Measurements from ENCODE around the gene IQCC. TPM values are rescaled to one million over a fixed set of nuclear protein-coding genes. Genes with fewer than 3 reads are reported as not detected.

The IQCC gene
- total RNA-seq, 1 experiment from 2014 or later = 2.9 TPM

GRCh38 chr1:32223683-32224082 lies 18.2 kb downstream of the IQCC start:
- DNase-seq (ENCODE audit: low read depth) = no peak

GRCh38 chr1:32224285-32224684 lies 18.8 kb downstream of the IQCC start:
- no peak for DNase-seq (ENCODE audit: low read depth)

- DNase-seq (ENCODE audit: low read depth) = no peak
These were observed 23.3 kb downstream of the IQCC start for GRCh38 chr1:32228771-32229170.

DNA sequence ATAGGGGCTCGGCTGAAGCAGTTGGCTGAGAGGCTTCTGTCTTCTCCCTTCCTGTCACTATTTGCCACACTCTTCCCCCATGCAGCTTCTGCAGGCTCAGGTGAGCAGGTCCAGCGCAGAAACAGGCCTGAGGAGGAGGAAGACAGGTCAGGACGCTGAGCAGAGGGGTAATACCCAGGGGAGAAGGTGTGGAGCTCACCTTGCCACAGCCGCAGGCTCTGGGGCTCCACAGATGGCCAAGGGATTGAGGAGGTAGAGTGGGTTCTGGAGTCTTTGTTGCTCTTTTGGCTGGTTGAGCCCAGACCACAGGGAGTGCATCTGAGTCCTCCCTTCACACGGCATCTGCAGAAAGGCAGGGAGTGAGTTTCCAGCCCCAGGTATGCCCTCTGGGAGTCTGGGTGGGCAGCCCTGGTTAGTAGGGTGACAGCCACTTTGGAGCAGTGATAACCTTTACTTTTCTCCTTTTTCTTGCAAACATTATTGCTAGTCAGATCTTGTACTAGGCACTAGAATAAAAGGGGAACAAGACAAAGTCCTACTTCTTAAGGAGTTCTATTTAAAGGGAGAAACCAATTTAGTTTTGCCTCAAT lies 26.5 kb downstream of the IQCC start:
- DNase-seq (ENCODE audit: low read depth) = no peak

DNA sequence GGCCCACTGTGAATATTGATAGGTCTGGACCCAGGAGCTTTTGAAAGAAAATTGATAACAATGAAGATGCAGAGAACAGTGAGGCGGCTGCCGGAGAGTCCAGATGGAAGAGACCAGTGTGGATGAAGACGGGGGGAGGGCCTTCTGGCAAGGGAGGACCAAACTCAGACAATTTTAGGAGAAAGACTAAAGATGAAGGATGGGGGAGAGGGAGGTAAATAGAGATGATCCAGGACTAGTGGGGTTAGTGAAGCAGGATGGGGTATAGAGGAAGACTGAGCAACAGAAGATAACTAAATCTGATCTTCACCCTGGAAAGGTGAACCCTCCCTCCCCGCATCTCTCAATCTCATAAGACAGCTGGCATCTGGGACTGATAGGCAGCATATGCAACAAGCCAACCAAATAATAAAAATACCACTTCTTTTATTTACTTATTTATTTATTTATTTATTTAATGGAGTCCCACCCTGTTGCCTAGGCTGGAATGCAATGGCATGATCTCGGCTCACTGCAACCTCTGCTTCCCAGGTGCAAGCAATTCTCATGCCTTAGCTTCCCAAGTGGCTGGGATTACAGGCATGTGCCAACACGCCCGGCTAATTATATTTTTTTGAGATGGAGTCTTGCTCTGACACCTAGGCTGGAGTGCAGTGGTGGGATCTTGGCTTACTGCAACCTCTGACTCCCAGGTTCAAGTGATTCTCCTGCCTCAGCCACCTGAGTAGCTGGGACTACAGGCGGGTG lies 27.3 kb downstream of the IQCC start:
- DNase-seq (ENCODE audit: low read depth) = no peak

DNA sequence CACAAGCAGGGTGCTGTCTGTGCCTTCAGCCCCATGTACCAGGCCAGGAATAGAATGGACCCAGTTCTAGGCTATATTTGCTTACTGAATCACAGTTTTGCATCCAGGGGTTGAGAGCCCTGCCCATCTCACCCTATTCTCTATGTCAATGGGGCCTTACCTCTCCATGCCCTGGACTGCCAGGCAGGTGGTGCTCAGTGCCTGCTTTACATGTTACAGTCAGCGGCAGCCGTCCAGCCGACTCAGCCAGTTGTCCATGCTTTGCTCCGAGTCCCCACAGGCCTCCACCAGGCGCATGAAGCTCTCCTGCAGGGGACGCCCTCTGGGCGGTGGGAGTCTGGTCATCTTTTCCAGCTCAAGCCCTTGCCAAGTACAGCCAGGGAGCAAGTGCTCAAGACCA lies 29.3 kb downstream of the IQCC start:
- no peak for DNase-seq (ENCODE audit: low read depth)

- no peak for DNase-seq (ENCODE audit: low read depth)
These were observed 33.9 kb downstream of the IQCC start for GRCh38 chr1:32239337-32239736.

DNA sequence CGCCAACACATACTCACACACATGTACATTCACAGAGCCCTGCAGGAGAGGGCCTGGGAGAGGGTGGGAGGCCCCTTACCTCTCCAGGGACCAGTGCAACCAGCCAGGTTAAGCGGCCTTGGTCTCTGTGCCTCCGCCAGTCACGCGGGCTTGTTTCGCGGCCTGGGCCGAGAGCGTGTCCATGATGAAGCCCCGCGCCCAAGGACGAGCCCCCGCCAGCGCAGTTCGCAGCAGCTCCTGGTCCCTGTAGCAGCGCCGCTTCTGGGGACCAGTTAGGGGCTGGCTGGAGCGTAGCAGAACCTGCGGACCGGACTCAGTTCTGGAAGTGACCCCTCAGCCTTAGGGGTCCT lies 34.3 kb downstream of the IQCC start:
- no peak for DNase-seq (ENCODE audit: low read depth)

DNA sequence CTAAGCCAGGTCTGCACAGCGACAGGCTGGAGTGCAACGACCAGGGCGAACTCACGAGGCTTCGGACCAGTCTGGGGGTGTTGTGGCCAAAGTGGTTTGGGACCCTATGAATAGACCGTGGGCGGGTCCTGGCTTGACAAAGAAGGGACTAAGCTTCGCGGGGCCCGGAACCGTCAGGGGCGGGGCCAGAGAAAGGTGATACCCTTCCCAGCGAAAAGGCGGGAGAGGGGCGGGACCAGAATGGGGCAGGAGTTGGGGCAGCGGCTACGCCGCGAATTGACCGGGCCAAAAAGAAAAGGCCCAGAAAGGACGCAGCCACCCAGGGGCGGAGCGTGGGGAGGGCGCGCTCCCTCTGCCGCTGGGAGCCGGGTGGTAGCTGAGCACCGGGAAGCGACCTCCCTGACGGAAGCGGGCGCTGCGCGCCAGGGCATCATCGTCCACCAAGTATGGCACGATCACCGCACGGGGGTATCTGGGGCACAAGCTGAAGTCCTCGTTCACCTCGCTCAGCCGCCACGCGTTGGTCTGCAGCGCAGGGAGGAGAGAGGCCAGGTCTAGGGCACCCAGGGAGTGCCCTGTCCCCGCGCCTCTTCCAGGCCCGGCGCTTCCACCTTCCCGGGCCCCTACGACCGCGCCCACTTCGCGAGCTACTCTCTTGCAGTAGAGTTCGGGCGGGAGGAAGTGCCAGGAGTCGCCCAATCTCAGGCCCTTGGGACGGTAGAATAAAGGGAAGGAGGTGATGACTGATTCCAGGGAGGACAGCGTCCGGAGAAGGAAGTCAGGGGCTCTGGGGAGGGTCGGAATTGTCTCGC lies 34.9 kb downstream of the IQCC start:
- peak; percentile 71 for DNase-seq (ENCODE audit: low read depth)

GRCh38 chr1:32241001-32241763 lies 35.7 kb downstream of the IQCC start:
- DNase-seq (ENCODE audit: low read depth) = peak; percentile 68

DNA sequence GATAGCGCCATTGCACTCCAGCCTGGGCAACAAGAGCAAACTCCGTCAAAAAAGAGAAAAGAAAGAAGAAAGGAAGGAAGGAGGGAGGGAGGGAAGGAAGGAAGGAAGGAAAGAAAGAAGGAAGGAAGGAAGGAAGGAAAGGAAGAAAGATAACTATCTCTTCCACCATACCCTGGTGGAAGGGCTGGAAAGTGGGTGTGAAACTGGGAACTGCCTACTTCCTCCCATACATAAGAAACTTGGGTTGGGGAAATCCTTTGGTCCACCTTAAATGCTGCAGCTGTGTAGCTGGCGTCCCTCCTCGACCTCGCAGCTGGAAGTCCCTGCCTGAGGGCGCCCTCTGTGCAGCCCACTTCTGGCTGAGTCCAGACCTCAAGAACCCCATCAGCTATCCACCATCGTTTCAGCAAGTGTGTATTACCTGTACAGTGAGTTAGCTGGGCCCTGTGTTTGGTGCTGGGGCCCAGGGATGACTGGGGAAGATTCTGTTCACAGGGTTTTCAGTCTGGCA lies 36.9 kb downstream of the IQCC start:
- peak; percentile 69 for DNase-seq (ENCODE audit: low read depth)

DNA sequence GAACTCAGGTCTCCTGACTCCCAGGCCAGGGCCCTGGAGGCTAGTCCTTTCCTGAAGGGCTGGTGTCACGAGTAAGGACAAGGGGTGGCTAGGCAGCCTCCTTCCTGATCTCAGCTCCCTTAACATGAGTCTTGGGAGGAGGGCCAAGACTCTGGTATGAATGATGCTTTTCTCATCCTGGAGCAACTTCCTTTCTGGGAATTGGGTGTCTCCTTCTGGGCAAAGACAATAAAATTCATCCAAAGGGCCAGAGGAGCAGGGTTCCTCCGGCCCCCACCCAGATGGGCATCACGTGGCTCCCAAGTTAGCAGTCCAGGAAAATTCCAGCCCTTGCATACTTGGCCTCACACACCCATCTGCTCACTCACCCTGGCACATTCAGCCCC lies 41.4 kb downstream of the IQCC start, which contains the start of gene FAM167B:
Gene FAM167B, plus strand, starts transcription at position 335 of the 386 bp plus-strand sequence. CDS start 200 bp downstream, outside the sequence.
- peak; percentile 61 for DNase-seq (ENCODE audit: low read depth)

GRCh38 chr1:32247452-32247851 lies 42.0 kb downstream of the IQCC start:
- no peak for DNase-seq (ENCODE audit: low read depth)

DNA sequence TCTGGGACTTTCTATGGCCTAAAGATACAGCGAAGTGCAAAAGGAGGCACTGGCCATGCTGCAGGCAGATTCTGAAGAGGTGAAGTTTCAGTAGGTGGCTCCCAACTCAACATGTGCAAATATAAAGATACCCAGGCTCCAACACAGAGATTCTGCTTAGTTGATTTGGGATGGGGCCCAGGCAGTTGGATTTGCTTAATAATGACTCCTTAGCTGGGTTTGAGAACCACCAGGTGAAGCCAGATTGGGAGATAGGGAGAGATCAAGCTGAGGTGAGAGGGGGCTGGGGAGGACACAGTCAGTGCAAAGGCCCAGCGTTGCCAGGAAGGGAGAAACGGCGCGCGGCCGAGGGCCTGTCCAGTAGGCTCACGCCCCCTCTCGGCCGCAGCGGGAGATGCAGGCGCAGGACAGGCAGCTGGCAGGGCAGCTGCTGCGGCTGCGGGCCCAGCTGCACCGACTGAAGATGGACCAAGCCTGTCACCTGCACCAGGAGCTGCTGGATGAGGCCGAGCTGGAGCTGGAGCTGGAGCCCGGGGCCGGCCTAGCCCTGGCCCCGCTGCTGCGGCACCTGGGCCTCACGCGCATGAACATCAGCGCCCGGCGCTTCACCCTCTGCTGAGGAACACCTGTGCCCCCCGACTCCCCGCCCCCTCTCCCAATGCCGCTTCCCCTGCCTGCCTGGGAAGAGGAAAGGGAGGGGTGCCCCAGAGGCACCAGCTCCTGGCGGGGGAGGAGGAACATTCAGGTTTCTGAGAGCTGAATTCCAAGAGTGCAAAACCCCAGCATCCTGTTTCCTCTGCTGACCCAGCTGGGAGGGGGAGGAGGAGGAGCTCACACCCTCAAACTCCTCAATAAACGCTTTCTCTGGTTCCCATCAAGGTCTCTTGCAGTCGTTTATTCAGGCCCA lies 42.8 kb downstream of the IQCC start:
- peak; percentile 63 for DNase-seq (ENCODE audit: low read depth)

DNA sequence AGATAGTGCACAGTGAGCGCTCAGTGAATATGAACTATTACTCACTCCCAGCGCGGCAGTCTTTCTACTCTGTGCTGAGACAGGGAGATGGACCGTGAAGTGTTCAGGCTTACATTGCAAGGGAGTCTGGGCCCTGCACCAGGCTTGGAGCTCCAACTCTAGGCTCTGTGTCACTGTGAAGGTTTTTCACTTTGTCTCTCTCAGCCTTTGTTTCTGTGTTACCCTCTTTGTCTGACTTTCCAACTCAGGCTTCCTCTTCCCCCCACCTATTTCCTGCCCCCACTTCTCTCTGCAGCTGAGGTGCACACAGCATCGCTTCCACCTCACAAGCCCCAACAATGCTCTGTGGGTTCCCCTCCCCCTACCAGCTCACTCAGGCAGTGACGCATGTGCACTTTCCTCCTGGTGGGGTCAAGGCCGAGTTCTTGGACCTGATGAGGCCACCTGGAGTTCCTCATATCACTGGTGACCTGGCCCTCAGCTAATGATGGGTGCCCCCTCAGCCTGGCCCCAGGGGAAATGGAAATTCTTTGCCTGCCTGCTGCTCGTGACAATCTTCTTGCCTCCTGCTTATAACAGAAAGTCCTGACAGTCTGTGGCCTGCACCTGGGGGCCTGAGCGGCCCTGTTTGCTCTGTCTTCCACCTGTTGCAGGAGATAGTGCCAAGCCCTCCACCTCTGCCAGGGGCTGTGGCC lies 44.5 kb downstream of the IQCC start:
- DNase-seq (ENCODE audit: low read depth) = no peak

- DNase-seq (ENCODE audit: low read depth) = no peak
These were observed 45.6 kb downstream of the IQCC start, which contains the start of gene LCK for GRCh38 chr1:32250893-32251716. TSS of gene LCK (plus strand) at chr1:32251265. CDS start at chr1:32274330, 23,065 bp downstream.

DNA sequence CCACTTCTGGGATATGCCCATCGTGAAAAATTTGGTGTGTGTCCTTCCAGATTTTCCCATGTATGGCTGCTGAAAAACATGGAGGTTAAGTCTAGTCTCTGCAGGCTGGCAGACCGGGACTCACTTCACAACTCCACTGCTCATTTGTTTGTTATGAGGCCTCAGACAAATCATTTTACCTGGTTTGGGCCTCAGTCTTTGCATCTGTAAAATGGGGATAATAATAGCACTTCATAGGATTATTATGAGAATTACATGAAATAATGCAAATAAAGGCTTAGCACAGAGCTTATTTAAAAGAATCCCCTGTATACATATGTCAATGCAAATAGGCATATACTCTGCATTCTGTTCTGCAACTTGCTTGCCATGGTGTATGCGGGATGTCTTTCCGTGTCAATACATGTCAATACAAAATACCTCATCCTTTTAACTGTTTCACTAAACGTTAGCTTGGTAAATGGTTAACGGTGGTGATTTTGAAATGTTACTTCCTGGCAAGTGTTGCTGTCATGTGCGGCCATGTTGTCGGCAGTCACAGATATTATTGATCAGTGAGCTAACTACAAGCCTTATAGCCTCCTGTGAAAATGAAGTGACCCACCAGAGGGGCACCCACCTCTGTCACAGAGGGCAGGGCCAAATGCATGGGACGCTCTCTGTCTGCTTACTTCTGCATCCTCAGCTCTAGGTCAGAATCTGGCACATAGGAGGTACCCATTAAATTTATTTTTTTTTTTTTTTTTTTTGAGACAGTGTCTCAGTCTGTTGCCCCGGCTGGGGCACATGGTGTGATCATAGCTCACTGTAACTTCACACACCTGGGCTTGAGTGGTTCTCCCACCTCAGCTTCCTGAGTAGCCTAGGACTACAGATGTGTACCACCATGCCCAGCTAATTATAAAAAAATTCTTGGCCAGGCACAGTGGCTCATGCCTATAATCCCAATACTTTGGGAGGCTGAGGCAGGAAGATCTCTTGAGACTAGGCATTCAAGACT lies 49.9 kb downstream of the IQCC start:
- no peak for DNase-seq (ENCODE audit: low read depth)

Data from RPMI7951 (cell line).